ENCODE results near the gene MED27.

The MED27 gene

GRCh38 chr9:132079391-132080091, at the start of gene MED27:
Gene MED27 (minus strand): TSS chr9:132079867. CDS start chr9:132079844, 23 bp downstream.
- peak; percentile 97 for DNase-seq

GRCh38 chr9:132127888-132128534, 48.3 kb upstream of the MED27 start:
- no peak for DNase-seq

- DNase-seq: no peak
Measured at GRCh38 chr9:132126680-132127236, 47.1 kb upstream of the MED27 start.

- peak; percentile 28 for DNase-seq
Measured at GRCh38 chr9:132125944-132126679, 46.4 kb upstream of the MED27 start.

- DNase-seq: no peak
Measured at GRCh38 chr9:132125361-132125760, 45.7 kb upstream of the MED27 start.

- DNase-seq: no peak
Measured at GRCh38 chr9:132124800-132125199, 45.1 kb upstream of the MED27 start.

GRCh38 chr9:132121021-132121420, 41.4 kb upstream of the MED27 start:
- no peak for DNase-seq

- no peak for DNase-seq
Measured at GRCh38 chr9:132117694-132118093, 38.0 kb upstream of the MED27 start.

- no peak for DNase-seq
Measured at GRCh38 chr9:132116583-132116982, 36.9 kb upstream of the MED27 start.

GRCh38 chr9:132114102-132114707, 34.5 kb upstream of the MED27 start:
- peak; percentile 76 for DNase-seq

GRCh38 chr9:132109291-132109690, 29.6 kb upstream of the MED27 start:
- DNase-seq: no peak

GRCh38 chr9:132108728-132109127, 29.1 kb upstream of the MED27 start:
- no peak for DNase-seq

- DNase-seq: no peak
Measured at GRCh38 chr9:132099741-132100407, 20.2 kb upstream of the MED27 start.

- DNase-seq: no peak
Measured at GRCh38 chr9:132099167-132099566, 19.5 kb upstream of the MED27 start.

GRCh38 chr9:132094314-132094791, 14.7 kb upstream of the MED27 start:
- no peak for DNase-seq

GRCh38 chr9:132090771-132091170, 11.1 kb upstream of the MED27 start:
- DNase-seq: no peak

GRCh38 chr9:132087438-132088030, 7.9 kb upstream of the MED27 start:
- DNase-seq: no peak

- DNase-seq: no peak
Measured at GRCh38 chr9:132082188-132082587, 2.5 kb upstream of the MED27 start.

GRCh38 chr9:132078699-132079356, 839 bp downstream of the MED27 start:
- no peak for DNase-seq

- peak; percentile 49 for DNase-seq
Measured at GRCh38 chr9:132077881-132078698, 1.6 kb downstream of the MED27 start.

- DNase-seq: no peak
Measured at GRCh38 chr9:132075853-132076252, 3.8 kb downstream of the MED27 start.
